Choroid plexus epithelial cell (primary cell): ENCODE results near the gene MPPED2.

ENCODE experiments used
- DNase-seq: peaks from one replicate; pipeline ENCODE4 v3.0.0-alpha.2; 2010; ENCODE audit warnings: low read depth
- H3K4me3 ChIP-seq: 2 replicates; pipeline ENCODE4 v1.5.1; 2011; ENCODE audit warnings: low read depth, mild to moderate bottlenecking, control low read depth, low read length, moderate library complexity
- TF ChIP-seq, protein P1 (sequence below): conservative IDR thresholded peaks from 2 replicates; pipeline ENCODE4 v1.5.1; 2011; ENCODE audit warnings: low read depth, mild to moderate bottlenecking, control low read depth, inconsistent platforms, low read length, moderate library complexity

The MPPED2 gene

DNA sequence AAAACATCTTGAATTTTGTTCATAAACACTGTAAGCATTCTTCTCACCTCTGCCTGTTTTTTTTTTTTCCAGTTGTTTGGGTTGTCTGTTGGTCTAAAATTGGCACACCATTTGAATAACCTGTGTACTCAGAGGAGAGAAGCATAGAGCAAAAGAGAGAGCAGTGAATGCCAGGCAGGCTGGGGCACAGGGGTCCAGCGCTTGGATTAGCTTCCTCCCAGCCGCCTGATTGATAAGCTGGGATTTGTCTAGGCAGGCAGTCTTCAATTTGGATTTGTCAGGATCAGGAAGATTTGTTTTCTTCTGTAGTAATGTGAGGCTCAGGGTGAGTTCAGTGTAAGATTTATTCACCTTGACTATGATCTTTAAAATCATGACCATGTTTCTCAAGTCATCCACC is 204.3 kb downstream of the MPPED2 start:
- no peak overlapping the region for H3K4me3 ChIP-seq
- DNase-seq: no peak
- TF ChIP-seq, protein P1, sequence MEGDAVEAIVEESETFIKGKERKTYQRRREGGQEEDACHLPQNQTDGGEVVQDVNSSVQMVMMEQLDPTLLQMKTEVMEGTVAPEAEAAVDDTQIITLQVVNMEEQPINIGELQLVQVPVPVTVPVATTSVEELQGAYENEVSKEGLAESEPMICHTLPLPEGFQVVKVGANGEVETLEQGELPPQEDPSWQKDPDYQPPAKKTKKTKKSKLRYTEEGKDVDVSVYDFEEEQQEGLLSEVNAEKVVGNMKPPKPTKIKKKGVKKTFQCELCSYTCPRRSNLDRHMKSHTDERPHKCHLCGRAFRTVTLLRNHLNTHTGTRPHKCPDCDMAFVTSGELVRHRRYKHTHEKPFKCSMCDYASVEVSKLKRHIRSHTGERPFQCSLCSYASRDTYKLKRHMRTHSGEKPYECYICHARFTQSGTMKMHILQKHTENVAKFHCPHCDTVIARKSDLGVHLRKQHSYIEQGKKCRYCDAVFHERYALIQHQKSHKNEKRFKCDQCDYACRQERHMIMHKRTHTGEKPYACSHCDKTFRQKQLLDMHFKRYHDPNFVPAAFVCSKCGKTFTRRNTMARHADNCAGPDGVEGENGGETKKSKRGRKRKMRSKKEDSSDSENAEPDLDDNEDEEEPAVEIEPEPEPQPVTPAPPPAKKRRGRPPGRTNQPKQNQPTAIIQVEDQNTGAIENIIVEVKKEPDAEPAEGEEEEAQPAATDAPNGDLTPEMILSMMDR: no peak

DNA sequence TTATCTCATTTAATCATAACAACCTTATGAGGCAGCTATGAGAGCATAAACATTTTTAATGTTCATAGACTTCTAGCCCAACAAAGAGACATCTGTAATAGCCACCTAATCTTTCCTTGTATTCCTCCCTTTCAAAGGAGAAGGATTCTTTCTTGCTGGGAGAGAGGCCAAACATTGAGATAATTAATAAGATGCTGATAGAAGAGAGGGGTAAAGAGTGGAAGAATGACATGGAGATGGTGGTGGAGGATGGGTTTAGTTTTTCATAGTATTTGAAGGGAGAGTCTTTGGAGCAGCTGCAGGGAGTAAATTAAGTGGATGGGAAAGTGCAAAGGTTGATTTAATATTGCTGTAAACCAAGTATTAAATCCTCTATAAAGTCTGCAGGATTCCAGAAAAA is 205.3 kb downstream of the MPPED2 start:
- no peak overlapping the region for H3K4me3 ChIP-seq
- TF ChIP-seq, protein P1: no peak
- DNase-seq: no peak

DNA sequence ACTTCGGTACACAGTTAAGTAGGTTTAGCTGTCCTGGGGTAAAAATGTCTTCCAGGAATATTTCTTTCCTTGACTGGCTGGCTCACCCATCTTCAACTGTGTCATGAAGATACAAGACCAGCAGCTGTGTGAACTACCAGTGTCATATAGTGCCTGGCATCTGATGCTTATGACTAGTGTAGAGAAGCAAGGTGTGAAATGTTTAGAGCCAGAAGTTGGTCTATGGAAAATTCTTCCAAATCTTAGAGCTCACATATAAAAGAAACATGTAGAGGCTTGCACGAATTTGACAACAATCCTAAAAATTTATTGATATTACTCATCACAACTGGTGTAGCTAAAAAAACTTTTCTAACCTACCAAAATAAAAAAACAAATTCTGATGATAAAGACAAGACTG is 208.8 kb downstream of the MPPED2 start:
- DNase-seq: no peak
- H3K4me3 ChIP-seq: no peak overlapping the region
- TF ChIP-seq, protein P1: no peak

DNA sequence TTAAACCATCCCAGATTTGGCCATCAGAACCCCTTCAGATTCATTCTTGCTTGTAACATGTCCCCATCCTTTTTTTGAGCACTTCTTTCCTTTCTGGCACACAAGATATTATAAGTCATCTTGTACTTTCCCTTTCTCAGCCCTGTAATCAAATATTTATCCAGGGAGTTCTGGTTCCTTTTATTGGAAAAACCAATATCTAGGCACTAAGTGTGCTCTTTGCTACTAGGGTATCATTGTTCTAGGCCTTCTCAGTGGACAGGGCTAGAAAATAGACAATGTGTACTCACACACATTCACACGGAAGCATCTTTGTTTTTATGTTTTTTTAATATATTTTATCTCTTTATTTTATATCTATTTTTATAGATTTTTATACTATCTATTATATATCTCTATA is 216.0 kb downstream of the MPPED2 start:
- no peak for DNase-seq
- H3K4me3 ChIP-seq: no peak overlapping the region
- TF ChIP-seq, protein P1: no peak

- H3K4me3 ChIP-seq: no peak overlapping the region
- TF ChIP-seq, protein P1: no peak
- no peak for DNase-seq
Measured at GRCh38 chr11:30368394-30368793, 217.8 kb downstream of the MPPED2 start.

GRCh38 chr11:30365793-30366517 is 220.2 kb downstream of the MPPED2 start:
- TF ChIP-seq, protein P1: no peak
- no peak for DNase-seq
- H3K4me3 ChIP-seq: no peak overlapping the region

GRCh38 chr11:30364837-30365482 is 221.2 kb downstream of the MPPED2 start:
- no peak overlapping the region for H3K4me3 ChIP-seq
- no peak for DNase-seq
- TF ChIP-seq, protein P1: no peak
